Mesendoderm (in vitro differentiated cells): ENCODE results near the gene AIFM3.
"Not testable (repeated sequence)": the region's sequence is repeated elsewhere in the genome, so short reads cannot be mapped to it uniquely, and the experiment has no call there.

Experiments used
- DNase-seq: peaks from one replicate; pipeline ENCODE4 v3.0.0; 2013
- H2AK5ac ChIP-seq: 2 replicates; pipeline ENCODE4 v1.6.1; 2013; ENCODE audit warnings: low read length, inconsistent platforms
- H2BK120ac ChIP-seq: 2 replicates; pipeline ENCODE4 v1.6.1; 2013; ENCODE audit warnings: low read depth, mild to moderate bottlenecking, low read length, moderate library complexity, mixed read lengths
- H2BK15ac ChIP-seq: replicated peaks from 2 replicates; pipeline ENCODE4 v1.6.1; 2013; ENCODE audit warnings: low read depth, mild to moderate bottlenecking, moderate library complexity
- H2BK5ac ChIP-seq: 2 replicates; pipeline ENCODE4 v1.6.1; 2013; ENCODE audit warnings: low read length, inconsistent platforms
- H3K18ac ChIP-seq: 2 replicates; pipeline ENCODE4 v1.6.1; 2013; ENCODE audit warnings: mild to moderate bottlenecking, low read length, mixed read lengths
- H3K23ac ChIP-seq: one replicate; pipeline ENCODE4 v1.6.1; 2013; ENCODE audit warnings: low read length
- H3K27ac ChIP-seq: 2 replicates; pipeline ENCODE4 v1.5.1; 2013; ENCODE audit warnings: low read depth, mild to moderate bottlenecking, inconsistent platforms, low read length, moderate library complexity
- H3K27me3 ChIP-seq: 2 replicates; pipeline ENCODE4 v1.6.1; 2013; ENCODE audit warnings: low read length, control low read depth, mild to moderate bottlenecking, inconsistent platforms; ENCODE audit not compliant: insufficient read depth, poor library complexity
- H3K36me3 ChIP-seq: 2 replicates; pipeline ENCODE4 v1.6.1; 2013; ENCODE audit warnings: low read length, inconsistent platforms; ENCODE audit not compliant: control insufficient read depth, insufficient read depth
- H3K4ac ChIP-seq: one replicate; pipeline ENCODE4 v1.6.1; 2013; ENCODE audit warnings: low read depth, mild to moderate bottlenecking, low read length, moderate library complexity
- H3K4me1 ChIP-seq: 2 replicates; pipeline ENCODE4 v1.6.1; 2013; ENCODE audit warnings: low read depth, low read length, inconsistent platforms; ENCODE audit not compliant: control insufficient read depth
- H3K4me2 ChIP-seq: 2 replicates; pipeline ENCODE4 v1.6.1; 2013; ENCODE audit warnings: low read length
- H3K4me3 ChIP-seq: 2 replicates; pipeline ENCODE4 v1.5.1; 2013; ENCODE audit warnings: mild to moderate bottlenecking, low read length
- H3K56ac ChIP-seq: one replicate; pipeline ENCODE4 v1.6.1; 2013; ENCODE audit warnings: low read length
- H3K79me1 ChIP-seq: 2 replicates; pipeline ENCODE4 v1.6.1; 2013; ENCODE audit warnings: low read length, inconsistent platforms
- H3K79me2 ChIP-seq: 2 replicates; pipeline ENCODE4 v1.6.1; 2013; ENCODE audit warnings: mild to moderate bottlenecking, low read length; ENCODE audit not compliant: control insufficient read depth, insufficient read depth
- H3K9ac ChIP-seq: 2 replicates; pipeline ENCODE4 v1.6.1; 2013; ENCODE audit warnings: low read length, inconsistent platforms
- H4K5ac ChIP-seq: one replicate; pipeline ENCODE4 v1.6.1; 2013; ENCODE audit warnings: low read length
- H4K8ac ChIP-seq: one replicate; pipeline ENCODE4 v1.6.1; 2013; ENCODE audit warnings: low read depth, mild to moderate bottlenecking, control low read depth, low read length, moderate library complexity
- WGBS: extraction: QIAGEN DNeasy Blood & Tissue Kit; methylation state at CpG from one replicate; pipeline ENCODE4 v1.1.7; 2013; ENCODE audit warnings: low lambda C conversion rate, missing lambda C conversion rate; ENCODE audit not compliant: insufficient coverage; ENCODE audit errors: extremely low coverage; 5-methylcytosine and 5-hydroxymethylcytosine counted together

The AIFM3 gene

DNA sequence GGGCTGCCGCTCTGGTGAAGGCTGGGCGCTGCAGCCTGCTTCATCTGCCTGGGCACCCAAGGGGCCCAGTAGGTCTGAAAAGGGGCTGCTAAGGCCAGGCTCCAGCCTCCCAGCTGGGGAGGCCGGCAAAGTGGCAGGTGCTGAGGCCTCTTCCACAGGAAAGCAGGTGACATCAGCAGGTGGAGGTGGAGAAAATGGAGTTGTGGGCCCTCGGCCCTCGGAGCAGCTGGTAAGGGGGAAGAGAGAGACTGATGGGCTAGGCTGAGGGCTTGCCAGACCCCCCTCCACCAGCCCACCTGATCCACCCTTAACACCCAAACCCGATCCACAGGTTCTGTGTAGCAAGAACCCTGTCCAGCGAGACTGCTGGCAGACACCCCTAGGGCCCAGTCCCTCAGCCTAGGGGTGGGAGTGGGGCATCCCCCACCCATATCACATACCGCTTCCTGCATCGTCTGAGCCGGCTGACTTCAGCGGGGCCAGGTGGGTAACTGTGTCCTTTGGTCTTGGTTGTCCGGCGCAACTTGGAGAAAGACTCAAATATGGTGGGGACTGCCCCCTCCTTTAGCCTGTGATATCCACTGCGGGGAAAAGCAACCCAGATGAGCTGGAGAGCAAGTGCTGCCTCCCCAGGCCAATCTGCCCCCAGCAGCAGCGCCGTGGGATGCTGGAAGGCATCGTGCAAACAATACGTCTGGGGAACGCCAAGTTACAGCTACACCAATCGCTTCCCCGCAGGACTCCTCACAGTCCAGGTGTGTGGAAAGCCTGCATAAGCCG lies 33.3 kb downstream of the AIFM3 start:
- H3K27me3 ChIP-seq = no peaks in the 10 kb centered on the region
- H3K4me1 ChIP-seq = no peaks in the 10 kb centered on the region
- peaks cover 2% of the 10 kb centered on the region for H3K79me2 ChIP-seq
- H3K27ac ChIP-seq = no peak overlapping the region
- no peak overlapping the region for H3K23ac ChIP-seq
- H2BK15ac ChIP-seq = no peak overlapping the region
- no peak overlapping the region for H2BK5ac ChIP-seq
- H3K9ac ChIP-seq = peak overlapping the region; percentile 91
- no peak overlapping the region for H3K4me3 ChIP-seq
- H3K4me2 ChIP-seq = peak overlapping the region; percentile 68
- H3K4ac ChIP-seq = peak overlapping the region; percentile 46
- H3K56ac ChIP-seq = peak overlapping the region; percentile 96
- H3K18ac ChIP-seq = no peak overlapping the region
- no peak overlapping the region for H4K8ac ChIP-seq
- no peak overlapping the region for H4K5ac ChIP-seq
- no CpG with 5 or more reads among the region's 22 CpGs for WGBS
- no peak for DNase-seq
- H2BK120ac ChIP-seq = no peak overlapping the region
- H2AK5ac ChIP-seq = no peak overlapping the region
- peaks cover 5% of the 10 kb centered on the region for H3K79me1 ChIP-seq
- no peaks in the 10 kb centered on the region for H3K36me3 ChIP-seq

DNA sequence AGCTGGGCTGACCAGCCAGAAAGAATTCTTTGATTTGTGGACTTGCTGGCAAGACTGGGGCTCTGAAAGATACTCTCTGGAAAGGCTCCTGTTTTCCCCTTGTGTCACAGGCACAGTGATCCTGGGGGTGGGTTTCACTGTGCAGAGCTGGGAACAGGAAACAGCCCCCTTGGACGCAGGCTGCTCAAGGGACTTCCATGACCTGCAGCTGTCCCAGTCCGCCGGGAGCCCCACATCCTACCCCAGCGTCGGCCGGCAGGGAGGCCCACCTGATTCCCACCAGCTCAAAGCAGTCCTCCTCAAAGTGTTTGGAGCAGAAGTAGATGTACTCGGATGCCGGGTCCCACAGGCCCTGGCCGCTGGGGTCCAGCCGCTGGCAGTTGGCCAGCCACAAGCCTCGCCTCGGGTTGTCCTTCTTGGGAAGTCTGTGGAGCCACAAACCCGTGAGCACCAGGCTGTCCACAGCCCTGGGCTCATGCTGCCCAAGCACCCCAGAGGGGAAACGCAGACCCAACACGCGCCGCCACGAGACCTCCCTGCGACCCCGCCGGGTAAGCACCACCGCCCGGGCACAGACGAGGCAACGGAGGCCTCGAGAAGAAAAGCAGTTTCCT lies 34.0 kb downstream of the AIFM3 start:
- peak overlapping the region; percentile 76 for H3K23ac ChIP-seq
- no peak overlapping the region for H4K8ac ChIP-seq
- WGBS = no CpG with 5 or more reads among the region's 26 CpGs
- DNase-seq = no peak
- H3K79me2 ChIP-seq = peaks cover 2% of the 10 kb centered on the region
- H2BK120ac ChIP-seq = no peak overlapping the region
- H3K4me1 ChIP-seq = no peaks in the 10 kb centered on the region
- H3K56ac ChIP-seq = peak overlapping the region; percentile 96
- peak overlapping the region; percentile 97 for H3K27ac ChIP-seq
- no peak overlapping the region for H2AK5ac ChIP-seq
- peak overlapping the region; percentile 72 for H3K4me3 ChIP-seq
- no peak overlapping the region for H2BK15ac ChIP-seq
- H3K9ac ChIP-seq = peak overlapping the region; percentile 91
- H3K4ac ChIP-seq = peak overlapping the region; percentile 46
- no peaks in the 10 kb centered on the region for H3K27me3 ChIP-seq
- H3K4me2 ChIP-seq = peak overlapping the region; percentile 68
- no peaks in the 10 kb centered on the region for H3K36me3 ChIP-seq
- peak overlapping the region; percentile 4 for H3K18ac ChIP-seq
- peaks cover 5% of the 10 kb centered on the region for H3K79me1 ChIP-seq
- H4K5ac ChIP-seq = no peak overlapping the region
- no peak overlapping the region for H2BK5ac ChIP-seq

DNA sequence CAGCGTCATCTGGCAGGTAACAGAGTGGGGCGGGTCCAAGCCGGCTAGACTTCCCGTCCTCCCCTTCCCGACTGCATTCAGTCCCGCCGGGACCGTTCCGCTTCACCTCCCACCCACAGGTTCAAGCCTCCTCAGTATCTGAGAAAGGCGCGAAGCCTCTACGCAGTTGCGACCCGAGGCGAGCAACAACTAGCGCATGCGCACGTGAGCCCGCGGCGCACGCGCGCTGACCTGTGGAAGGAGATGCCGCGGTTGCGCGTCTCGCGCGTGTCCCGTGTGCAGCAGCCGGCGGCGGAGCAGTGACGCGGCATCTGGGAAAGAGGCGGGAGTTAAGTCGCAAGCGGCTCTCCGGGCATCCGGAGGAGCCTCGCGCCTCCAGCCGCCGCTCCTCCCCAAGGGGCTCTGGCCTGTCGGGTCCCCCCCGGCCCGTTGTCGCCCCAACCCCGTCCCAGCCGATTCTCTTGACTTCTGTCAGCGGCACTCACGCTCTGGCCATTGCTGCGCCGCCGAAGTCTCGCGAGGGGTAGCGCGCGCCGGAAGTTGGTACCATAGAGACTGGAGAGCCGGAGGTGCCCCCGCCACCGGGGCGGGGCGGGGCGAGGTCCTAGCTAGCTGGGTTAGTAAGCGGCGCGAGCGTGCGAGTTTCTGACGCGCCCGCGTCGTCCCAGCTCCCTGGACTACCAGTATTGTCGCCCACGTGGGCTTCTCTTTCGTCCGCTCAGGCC lies 34.7 kb downstream of the AIFM3 start, which contains the start of gene THAP7:
TSS of gene THAP7 (minus strand) at position 518 of the 725 bp plus-strand sequence. CDS start at position 311, 207 bp downstream.
- Histone ChIP-seq H3K4me1 (no peaks in the 10 kb centered on the region), H2AK5ac (peak within 1 kb of the TSS; percentile 76), H2BK5ac (peak within 1 kb of the TSS; percentile 63), H2BK120ac (no peak within 1 kb of the TSS), H3K27me3 (no peaks in the 10 kb centered on the region), H4K8ac (no peak within 1 kb of the TSS), H4K5ac (no peak within 1 kb of the TSS), H3K56ac (peak within 1 kb of the TSS; percentile 96), H3K23ac (peak within 1 kb of the TSS; percentile 76), H3K27ac (peak within 1 kb of the TSS; percentile 97), H3K79me1 (peaks cover 5% of the 10 kb centered on the region), H3K9ac (peak within 1 kb of the TSS; percentile 91), H2BK15ac (no peak within 1 kb of the TSS), H3K4me3 (peak within 1 kb of the TSS; percentile 79), H3K18ac (peak within 1 kb of the TSS; percentile 76), H3K4me2 (peak within 1 kb of the TSS; percentile 94), H3K36me3 (no peaks in the 10 kb centered on the region), H3K4ac (peak within 1 kb of the TSS; percentile 98), H3K79me2 (peaks cover 2% of the 10 kb centered on the region)
- peak; percentile 97 for DNase-seq
- WGBS = no CpG with 5 or more reads among the region's 83 CpGs

DNA sequence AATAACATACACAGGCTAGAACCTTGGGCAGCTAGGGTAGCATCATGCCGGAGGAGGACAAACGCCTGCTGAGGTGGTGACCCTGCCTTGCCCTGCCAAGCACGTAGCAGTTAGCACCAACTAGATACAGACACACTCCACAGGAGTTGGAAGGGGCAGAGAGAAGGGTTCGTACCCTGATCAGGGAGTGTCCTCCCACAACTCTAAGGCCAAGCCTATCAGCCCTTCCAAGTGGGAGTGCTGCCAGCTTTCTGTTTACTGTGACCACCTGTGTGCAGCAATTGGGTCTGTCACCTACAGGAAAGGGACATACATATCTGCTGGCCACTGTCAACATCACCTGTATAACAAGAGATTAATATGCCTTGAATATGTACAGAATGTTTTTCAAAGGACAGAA lies 36.7 kb downstream of the AIFM3 start:
- no peak for DNase-seq
- no CpG with 5 or more reads among the region's 4 CpGs for WGBS

DNA sequence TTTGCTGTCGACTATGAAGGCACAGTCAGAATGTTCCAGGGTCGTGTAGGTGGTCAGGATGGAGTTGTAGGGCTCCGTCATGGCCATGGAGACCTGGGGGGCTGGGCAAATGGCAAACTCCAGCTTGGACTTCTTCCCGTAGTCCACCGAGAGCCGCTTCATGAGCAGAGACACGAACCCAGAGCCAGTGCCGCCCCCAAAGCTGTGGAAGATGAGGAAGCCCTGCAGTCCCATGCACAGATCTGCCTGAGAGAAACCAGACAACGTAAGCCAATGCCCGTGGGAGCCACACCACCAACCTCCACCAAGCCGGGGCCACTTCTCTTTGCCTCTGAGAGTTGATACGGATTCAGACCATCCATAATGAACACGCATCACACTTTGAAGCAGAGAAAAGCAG lies 42.2 kb downstream of the AIFM3 start:
- DNase-seq, H3K79me1 ChIP-seq, H2BK120ac ChIP-seq, H3K56ac ChIP-seq, H3K18ac ChIP-seq, H3K4me3 ChIP-seq, H3K9ac ChIP-seq, H3K23ac ChIP-seq, H2BK5ac ChIP-seq, H3K36me3 ChIP-seq, H3K4ac ChIP-seq, H4K5ac ChIP-seq, H2BK15ac ChIP-seq, H2AK5ac ChIP-seq, H3K27ac ChIP-seq, H3K79me2 ChIP-seq, H3K27me3 ChIP-seq, H4K8ac ChIP-seq, H3K4me1 ChIP-seq, H3K4me2 ChIP-seq: not testable (repeated sequence)
- WGBS = no CpG with 5 or more reads among the region's 13 CpGs

More for the DNA sequence above, 36.7 kb downstream of the AIFM3 start:
- Histone ChIP-seq H3K4me2 (no peak overlapping the region), H2BK5ac (no peak overlapping the region), H3K4me1 (no peaks in the 10 kb centered on the region), H3K36me3 (no peaks in the 10 kb centered on the region), H3K27ac (no peak overlapping the region), H3K79me1 (peaks cover 5% of the 10 kb centered on the region), H4K5ac (no peak overlapping the region), H3K4ac (no peak overlapping the region), H3K18ac (no peak overlapping the region), H2BK120ac (no peak overlapping the region), H3K4me3 (no peak overlapping the region), H2BK15ac (no peak overlapping the region), H3K23ac (no peak overlapping the region), H3K56ac (no peak overlapping the region), H3K27me3 (no peaks in the 10 kb centered on the region), H3K79me2 (peaks cover 2% of the 10 kb centered on the region), H3K9ac (no peak overlapping the region), H2AK5ac (no peak overlapping the region), H4K8ac (no peak overlapping the region)
